HG03135 (cell line): ENCODE results near the gene AGAP3.

Experiments used
- ATAC-seq: cut with Tn5 transposase; IDR thresholded peaks from one replicate; pipeline ENCODE4 v1.9.1; 2021; ENCODE audit warnings: mild to moderate bottlenecking, moderate library complexity; ENCODE audit not compliant: unreplicated experiment

AGAP3 gene

DNA sequence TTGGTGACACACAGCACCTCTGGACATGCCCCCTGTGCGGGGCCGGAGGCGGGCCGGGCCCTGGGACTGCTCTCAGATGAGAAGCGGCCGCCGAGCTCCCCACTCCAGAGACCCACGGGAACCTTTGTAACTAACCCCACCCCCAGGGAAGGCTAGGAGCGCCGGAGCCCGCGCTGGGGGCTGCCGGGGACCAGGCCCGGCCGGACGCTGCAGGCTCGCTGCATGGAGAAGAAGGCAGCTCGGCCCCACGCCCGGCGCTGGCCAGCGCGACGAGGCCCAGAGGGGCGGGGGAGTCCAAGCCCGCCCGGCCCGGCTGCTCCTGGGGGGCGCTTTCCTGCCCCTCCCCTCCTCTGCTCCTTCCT is 36.5 kb downstream of the AGAP3 start:
- no peak for ATAC-seq

DNA sequence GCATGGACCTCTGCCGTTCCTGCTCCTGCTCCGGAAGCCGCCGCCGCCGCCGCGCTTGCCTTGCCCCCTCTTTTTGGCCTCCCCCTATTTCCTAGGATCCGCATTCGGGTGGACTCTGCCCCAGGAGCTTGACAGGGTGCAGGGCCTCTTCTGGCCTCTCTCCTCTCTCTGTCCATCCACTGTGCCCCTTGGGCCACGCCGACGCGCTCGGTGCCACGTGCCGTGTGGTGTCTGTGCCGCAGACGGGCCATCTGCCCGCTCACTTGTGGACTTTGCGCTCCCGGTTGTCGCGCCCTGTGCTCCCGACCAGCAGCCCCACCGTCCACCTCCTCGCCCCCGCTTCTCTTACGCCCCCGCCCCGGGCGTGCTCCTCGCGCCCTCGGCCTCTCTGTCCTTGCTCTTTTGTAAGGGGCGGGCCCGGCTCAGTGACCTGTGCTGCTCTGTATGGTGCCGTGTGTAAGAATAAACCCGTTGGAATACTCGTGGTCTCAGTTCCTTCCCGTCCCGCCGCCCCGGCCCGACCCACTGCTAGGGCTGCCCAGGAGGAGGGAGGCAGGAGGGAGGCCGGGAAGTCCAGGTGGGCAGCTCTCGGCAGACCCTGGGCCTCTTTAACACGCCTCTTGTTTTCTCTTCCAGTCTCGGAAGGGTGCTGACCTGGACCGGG is 37.0 kb downstream of the AGAP3 start:
- ATAC-seq = no peak

DNA sequence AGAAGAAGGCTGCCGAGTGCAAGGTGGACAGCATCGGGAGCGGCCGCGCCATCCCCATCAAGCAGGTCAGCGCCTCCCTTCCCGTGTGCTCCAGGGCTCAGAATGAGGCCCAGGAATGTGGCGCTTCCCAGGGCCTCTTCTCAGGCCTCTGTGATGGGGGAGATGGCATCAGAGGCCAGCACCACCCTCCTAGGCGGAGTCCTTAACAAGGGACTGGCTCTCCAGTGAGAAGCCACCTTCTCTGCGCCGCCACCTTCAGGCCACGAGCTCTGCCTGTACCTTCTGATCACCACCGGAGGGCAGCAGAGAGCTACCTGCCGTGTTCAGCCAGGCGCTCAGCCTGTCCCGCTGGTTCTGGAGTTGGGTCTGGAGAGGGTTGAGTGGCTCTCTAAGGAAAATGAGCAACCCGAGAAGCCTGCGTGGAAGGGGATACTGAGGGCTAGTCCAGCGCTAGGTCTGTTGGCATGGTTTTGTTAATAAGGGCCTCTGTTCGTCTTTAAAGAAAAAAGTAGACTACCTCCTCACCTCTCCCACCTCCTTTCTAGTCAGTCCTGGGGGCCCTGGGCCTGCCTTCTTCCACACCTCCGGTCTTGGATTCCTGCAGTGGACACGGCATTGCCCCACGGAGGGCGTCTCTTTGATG is 37.7 kb downstream of the AGAP3 start:
- ATAC-seq = peak; percentile 93

DNA sequence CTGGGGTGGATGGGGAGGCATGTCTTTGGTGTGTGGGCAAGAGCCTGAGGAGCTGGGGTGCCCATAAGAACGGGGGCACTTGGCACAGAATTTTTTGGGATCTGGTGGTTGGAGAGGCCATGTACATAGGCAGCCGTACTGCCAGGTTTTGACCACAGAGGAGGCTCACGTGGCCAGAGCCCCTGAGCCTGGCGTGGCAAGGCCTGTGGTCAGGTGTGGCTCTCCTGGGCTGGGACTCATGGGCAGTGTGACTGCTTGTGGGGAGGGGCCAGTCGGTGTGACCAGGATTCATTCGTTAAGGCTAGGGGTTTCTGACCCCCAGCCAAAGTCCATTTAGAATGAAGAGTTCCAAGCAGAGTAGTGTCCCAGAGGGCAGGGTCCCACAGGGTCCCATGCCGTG is 38.2 kb downstream of the AGAP3 start:
- no peak for ATAC-seq

DNA sequence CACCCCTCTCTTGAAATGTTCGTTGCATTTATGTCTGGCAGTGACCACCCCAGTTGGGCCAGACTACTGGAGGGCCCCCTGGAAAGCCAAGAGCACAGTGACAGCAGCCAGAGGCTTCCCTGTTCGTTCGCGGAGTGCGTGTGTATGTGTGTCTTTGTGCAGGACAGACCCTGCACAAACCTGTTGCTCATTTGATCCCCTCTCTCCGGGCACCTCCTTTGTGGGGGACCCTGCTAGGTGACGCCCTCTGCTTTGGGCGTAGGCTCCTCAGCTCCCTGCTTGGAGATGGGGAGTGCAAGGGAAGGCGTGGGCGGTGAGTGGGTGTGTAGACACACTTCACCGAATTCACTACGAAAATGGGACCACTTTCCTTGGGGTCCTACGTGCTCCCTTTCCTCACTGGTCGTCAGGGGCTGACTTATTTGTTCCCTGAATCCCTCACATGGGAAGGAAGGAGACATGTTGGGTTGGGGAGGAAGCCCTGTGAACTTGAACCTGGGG is 38.7 kb downstream of the AGAP3 start:
- no peak for ATAC-seq

DNA sequence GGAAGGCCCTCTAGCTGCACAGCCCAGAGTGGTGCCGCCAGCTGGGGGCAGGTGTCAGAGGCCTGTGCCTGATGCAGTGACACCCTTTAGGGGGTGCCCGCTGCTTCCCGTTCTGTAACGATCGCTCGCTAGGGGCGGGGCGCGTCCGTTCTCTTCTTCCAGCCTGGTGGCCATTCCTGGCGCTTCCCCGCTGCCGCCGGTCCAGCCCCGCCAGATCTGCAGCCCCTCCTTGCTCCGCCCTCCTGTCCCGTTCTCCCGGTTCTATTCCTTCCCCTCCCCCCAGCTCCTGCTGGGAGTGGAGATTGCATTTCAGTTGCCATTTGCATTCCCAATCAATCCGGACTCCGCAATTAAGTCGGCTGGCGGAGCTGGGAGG is 39.2 kb downstream of the AGAP3 start:
- ATAC-seq = no peak

DNA sequence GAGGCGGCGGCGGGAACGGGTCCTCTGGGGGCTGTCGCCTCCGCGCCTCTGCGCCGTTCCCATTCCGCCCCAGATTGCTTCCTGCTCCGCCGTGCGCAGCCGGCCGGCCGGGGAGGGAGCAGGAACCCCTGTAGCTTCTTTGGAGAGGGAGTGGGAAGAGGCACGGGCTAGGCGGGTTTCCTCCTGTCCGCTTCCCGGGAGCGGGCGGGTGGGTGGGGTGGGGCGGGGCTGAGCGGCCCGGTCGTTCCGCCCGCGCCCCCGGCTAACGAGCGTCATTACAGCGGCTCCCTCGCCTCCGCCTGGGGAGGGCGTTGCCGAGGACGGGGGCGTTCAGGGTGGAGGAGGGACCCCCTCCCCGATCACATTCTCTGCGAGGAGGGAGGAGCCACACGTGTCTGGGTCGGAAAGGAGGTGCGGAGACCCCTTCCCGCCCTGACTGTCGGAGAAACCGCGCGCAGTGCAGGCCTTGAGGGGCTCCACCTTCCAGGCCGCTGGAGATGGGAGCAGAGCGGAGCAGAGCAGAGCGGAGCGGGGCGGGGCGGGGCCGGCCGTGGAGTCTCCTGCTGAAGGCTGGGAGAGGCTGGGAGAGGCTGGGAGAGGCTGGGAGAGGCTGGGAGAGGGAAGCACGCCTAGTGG is 39.7 kb downstream of the AGAP3 start:
- no peak for ATAC-seq

DNA sequence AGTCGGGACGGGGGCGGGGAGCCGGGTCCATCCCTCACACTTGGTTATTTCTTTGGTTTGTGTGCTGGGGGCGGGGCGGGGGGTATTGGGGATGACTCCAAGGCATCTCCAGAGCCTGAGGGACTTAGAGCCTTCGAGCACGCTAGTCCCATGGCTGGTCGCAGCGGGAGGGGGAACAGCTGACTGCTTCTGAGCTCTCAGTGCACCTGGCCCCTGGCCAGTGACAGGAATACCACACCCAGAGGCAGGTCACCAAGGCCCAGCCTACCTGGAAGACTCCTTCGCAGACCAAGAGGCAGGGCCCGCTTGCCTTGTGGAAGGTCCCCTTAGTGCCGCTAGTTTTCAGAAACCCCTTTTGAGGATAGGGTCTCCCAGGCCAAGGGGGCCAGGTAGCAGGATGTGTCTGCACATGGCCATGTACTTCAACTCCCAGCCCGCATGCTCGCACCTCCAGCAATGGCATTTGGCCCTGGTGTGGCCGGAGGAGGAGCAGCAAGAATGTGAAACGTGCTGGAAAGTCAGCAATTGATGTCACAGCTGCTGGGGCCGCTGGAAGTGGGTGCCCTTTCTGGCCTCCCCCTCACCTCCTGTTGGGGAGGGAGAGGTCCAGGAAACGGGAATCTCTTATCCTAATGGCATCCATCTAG is 40.3 kb downstream of the AGAP3 start:
- no peak for ATAC-seq

DNA sequence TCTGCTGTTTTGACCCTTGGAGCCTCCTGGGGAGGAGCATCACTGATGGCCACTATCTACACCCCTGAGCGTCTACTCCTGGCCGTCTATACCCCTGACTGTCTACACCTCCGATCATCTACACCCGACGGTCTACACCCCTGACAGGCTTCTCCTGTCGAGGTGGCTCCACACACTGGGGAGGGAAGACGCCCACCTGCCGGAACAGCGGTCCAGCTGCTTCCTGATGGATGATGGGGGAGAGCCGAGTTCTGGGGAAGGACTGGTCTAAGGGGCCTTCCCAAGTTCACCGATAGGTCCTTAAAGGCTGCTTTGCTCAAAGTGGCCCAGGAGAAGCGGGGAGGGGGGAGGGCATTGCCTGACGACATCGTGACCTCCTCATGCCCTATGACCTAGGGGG is 41.9 kb downstream of the AGAP3 start:
- ATAC-seq = no peak

DNA sequence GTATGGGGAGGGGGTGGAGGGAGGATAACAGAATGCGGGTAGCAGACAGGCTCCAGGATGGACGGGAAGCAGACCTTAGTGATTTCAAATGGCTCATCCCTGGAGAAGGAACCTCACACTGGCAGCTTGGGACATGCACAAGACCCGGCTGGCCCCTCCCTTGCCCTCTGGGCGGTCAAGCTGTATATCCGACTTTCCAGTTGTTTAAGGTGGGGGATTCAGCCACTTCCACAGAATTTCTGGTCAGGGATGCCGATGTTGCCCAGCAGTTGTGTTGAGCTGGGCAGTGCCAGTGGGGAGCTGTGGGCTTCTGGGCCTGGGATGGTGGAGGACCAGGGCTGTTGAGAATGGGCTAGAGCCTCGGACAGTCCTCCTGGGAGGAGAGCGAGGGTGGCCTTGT is 42.4 kb downstream of the AGAP3 start:
- no peak for ATAC-seq

DNA sequence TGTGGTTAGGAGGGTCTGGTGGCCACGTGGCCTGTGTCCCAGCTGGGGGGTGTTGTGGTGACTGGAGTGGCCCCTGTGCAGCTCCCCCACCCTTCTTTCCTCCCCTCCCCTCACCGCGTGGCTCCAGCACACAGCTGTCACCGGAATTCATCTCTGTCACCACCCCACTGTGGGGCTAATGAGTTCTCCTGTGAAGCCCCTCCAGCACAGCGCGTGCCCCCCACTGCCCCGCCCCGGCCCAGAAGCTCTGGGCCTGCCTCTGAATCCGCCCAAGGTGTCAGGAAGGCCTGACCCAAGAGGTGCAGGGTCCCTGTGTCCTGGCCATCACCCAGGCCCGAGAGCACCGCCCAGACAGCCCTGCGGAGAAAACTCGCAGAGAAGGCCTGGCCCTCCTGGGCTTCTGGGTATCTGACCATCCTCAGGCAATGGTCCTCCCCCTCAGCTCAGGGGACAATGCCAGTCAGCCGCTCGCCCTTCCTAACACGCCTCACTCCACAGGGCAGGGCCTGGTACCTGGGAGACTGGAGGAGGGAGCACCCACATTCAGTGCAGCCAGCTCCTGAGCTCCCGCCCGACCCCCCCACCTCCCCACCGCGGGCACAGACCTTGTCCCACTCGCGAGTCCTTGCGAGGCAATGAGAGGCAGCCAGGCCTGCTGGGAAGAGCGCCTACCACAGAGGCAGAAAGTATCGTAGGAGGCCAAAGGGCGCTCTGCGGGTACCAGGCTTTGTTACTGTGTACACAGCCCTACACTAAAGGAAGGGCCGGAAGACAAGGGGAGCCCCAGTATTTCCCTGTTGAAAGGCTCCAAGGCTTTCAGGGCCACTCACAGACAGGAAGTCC is 43.1 kb downstream of the AGAP3 start:
- no peak for ATAC-seq

DNA sequence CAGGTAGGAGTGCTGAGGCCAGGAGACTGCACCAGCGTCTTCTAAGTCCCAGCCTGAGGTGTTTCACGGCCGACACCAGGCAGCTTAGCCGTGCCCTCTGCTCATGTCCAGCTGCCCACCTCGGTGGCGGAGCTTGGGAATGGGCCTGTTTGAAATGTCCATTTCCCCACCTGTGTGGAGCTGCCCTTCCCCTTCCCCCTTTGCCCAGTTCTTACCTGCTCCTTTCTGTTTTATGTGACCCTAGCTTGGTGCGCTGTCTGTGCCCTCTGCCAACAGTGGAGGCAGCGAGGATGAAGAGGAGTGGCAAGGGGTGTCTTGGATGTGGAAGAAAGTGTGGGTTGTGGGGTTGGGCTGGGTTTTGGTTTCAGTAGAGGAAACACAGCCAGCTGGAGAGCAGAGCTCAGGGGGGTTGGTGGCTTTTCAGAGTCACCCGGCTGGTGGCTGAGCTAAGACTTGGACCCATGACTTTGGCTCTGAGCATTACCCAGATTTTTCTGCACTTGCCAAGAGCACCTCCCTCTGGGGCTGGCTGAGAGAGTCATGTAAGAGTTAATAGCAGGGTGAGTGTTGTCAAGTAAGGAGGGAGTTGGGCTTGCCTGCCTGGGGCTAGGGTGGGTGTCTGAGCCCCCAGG is 43.8 kb downstream of the AGAP3 start:
- no peak for ATAC-seq

DNA sequence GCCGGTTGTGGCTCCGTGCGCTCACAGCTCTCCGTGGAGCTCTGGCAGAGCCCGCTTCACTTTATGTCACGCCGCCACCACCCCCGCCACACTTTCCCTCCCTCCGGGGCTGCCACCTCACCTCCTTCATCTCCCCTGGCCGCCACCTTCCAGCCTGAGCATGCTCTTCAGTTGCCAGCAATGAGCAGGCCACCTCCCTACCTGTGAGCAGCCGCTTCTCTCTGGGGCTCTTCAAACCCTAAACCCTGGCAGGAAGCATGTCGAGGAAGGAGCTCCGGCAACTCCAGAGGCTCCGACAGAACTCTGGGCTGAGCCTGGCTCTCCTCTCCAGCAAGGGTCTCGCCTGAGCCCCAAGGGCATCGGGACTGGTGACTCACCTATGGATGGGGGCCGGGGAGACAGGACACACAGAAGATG is 44.5 kb downstream of the AGAP3 start:
- no peak for ATAC-seq

DNA sequence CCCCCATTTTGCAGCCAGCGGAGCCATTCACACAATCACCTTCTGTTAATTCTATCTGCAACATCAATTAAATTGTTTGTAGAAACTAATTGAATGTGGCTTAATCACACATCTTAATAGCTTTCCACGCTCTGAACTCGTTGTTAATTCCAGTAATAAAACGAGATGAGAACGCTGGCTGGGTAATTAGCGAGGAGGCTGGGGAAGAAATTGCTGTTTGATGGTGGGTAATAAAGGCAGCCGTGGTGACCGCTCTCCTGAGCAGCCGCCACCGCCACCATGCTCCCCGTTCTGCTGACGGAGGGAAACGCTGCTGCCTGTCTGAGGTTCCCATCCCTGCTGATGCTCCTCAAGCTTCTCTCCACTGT is 44.9 kb downstream of the AGAP3 start:
- no peak for ATAC-seq

DNA sequence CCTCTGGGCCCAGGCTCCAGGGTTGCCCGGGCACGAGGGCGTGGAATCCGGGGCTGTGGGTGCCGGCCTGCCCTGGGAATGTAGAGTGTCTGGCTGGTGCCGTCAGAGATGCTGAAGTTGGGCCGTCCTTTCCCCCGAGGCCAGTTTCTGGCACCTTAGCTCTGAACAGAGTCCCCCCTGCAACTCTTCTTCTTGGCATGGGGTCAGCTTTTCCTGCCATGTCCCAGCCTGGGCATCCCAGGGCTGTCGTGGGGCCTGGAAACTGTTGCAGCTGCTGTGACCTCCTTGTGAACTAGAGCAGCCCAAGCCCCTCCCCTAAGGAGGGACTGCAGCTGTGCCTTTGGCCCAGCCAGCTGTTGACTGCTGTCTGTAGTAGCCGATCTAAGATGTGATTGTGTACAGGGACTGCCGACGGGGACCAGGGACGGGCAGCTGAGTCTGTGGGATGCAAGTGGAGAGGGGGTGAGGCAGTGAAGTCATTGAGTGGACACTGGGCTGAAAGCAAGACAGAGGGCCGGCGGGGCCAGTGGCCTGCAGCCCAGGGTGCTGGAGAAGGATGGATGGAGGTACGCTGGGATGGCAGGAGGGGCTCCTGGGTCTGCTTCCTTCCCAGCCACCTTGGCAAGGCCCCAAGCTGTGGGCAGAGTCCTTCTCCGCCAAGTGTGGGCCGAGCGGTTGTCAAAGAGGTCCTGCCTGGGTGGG is 45.5 kb downstream of the AGAP3 start:
- ATAC-seq = no peak

DNA sequence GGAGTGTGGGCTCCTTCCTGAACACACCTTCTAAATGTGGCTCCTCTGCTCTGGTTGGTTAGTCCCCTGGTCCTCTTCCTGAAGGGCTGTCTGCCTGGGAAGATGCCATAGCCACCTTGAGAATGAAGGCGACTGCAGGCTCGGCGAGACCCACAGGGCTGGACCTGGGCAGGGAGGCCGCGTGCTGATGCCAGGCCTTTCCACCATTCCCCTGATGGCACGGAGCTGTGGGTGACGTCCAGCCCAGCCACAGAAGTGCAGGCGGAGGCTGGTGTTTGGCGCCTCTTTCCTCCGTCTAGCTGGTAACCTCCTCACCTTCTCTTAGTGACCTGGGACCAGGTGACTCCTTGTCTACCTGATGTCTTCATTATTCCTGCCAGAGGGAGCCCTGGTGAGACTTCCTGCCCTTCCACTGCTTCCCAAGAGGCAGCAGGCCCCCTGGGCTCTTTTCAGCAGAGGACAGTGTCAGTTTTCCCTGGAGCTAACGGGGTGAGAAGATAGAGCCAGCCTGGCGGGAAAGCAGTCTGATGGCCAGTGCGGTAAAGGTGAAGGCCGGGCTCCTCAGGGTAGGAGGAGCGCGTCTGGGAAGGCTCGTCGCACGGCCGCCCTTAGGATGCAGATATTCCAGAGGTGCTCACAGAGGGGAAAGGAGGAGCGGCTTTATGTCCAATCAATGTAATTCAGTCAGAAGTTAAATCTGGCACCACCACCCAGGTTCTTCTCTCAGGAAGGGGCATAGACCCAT is 46.4 kb downstream of the AGAP3 start:
- ATAC-seq = no peak

DNA sequence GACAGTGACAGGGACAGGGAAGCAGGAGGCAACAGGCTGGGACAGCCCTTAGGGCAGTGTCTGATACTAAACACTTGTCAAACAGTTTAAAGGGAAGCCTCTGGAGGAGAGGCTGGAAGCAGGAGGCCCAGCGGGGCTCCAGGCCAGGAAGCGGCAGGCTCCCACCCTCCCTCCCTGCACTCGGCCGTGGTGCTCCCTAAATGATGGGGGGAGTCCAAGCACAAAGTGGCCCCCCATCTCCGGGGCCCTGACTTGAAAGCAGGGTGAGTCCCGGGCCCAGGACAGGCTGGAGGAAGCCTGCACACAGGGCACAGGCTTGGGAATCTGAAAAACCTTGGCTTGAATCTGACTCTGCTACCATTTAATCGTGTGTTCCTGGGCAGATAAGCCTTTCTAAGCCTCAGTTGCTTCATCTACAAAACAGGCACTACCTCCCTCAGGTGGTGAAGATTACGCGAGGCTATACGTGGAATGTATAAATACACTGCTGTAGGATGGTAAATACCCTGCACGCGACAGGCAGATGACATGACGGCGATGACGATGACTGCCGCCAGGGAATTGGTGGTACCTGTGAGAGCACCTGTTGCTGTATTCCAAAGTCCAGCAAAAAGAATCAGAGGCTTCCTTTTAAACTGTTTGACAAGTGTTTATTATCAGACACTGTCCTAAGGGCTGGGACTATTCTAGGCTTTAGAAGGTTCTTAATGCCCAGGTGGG is 47.2 kb downstream of the AGAP3 start:
- no peak for ATAC-seq

DNA sequence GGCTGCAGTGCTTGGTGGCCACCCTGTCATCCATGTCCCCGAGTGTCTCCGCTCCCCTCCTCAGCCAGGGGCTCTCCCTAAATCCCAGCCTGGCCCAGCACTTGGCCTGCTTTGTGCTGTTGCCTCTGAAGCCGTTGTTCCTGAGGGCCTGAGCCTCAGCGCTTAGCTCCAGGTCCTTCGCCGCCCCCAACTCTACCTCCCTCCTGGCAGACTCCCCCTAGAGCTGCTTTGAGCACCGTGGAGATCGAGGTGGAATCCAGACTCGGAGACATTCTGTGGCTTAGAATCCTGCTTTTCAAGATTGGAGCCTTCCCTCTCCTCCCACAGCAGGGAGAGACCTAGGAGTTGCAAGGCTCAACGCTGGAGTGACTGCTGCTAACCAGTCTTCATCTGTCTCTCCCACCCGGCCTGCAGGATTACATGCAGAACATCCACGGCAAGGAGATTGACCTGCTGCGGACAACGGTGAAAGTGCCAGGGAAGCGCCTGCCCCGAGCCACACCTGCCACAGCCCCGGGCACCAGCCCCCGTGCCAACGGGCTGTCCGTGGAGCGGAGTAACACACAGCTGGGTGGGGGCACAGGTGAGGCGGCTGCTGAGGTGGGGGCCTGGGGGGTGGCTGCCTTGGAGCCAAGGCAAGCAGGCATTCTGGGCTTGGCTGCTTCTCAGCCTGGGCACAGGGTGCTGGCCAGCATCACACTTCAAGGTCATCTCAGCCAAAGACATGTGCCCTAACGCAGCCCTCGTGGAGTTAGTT is 47.9 kb downstream of the AGAP3 start:
- no peak for ATAC-seq
